ENCODE results near the gene PCSK1N.
"Not testable (repeated sequence)": the region's sequence is repeated elsewhere in the genome, so short reads cannot be mapped to it uniquely, and the experiment has no call there.

The PCSK1N gene

GRCh38 chrX:48835524-48836329 lies at the start of gene PCSK1N:
Gene PCSK1N (minus strand): TSS chrX:48835610. CDS start chrX:48835532, 78 bp downstream.
- DNase-seq (ENCODE audit: low spot score) = peak; percentile 26

- no peak for DNase-seq (ENCODE audit: low spot score)
Measured at GRCh38 chrX:48883729-48884128, 48.3 kb upstream of the PCSK1N start.

GRCh38 chrX:48876944-48877343 lies 41.5 kb upstream of the PCSK1N start:
- not testable (repeated sequence) for DNase-seq (ENCODE audit: low spot score)

GRCh38 chrX:48872017-48872416 lies 36.6 kb upstream of the PCSK1N start:
- DNase-seq (ENCODE audit: low spot score) = not testable (repeated sequence)

GRCh38 chrX:48864210-48864609 lies 28.8 kb upstream of the PCSK1N start:
- no peak for DNase-seq (ENCODE audit: low spot score)

GRCh38 chrX:48854898-48855297 lies 19.5 kb upstream of the PCSK1N start:
- no peak for DNase-seq (ENCODE audit: low spot score)

- not testable (repeated sequence) for DNase-seq (ENCODE audit: low spot score)
Measured at GRCh38 chrX:48854121-48854804, 18.9 kb upstream of the PCSK1N start.

- DNase-seq (ENCODE audit: low spot score) = not testable (repeated sequence)
Measured at GRCh38 chrX:48853494-48853893, 18.1 kb upstream of the PCSK1N start.

GRCh38 chrX:48852857-48853256 lies 17.4 kb upstream of the PCSK1N start:
- DNase-seq (ENCODE audit: low spot score) = no peak

- no peak for DNase-seq (ENCODE audit: low spot score)
Measured at GRCh38 chrX:48848847-48849246, 13.4 kb upstream of the PCSK1N start.

GRCh38 chrX:48839686-48840085 lies 4.3 kb upstream of the PCSK1N start:
- DNase-seq (ENCODE audit: low spot score) = no peak

- peak; percentile 4 for DNase-seq (ENCODE audit: low spot score)
Measured at GRCh38 chrX:48834383-48834709, 1.1 kb downstream of the PCSK1N start.

- no peak for DNase-seq (ENCODE audit: low spot score)
Measured at GRCh38 chrX:48833542-48834138, 1.8 kb downstream of the PCSK1N start.

GRCh38 chrX:48831909-48832291 lies 3.5 kb downstream of the PCSK1N start:
- DNase-seq (ENCODE audit: low spot score) = no peak

GRCh38 chrX:48831136-48831908 lies 4.1 kb downstream of the PCSK1N start:
- DNase-seq (ENCODE audit: low spot score) = no peak

- no peak for DNase-seq (ENCODE audit: low spot score)
Measured at GRCh38 chrX:48829016-48829735, 6.2 kb downstream of the PCSK1N start.

- no peak for DNase-seq (ENCODE audit: low spot score)
Measured at GRCh38 chrX:48827654-48827968, 7.8 kb downstream of the PCSK1N start.

GRCh38 chrX:48826876-48827653 lies 8.3 kb downstream of the PCSK1N start:
- no peak for DNase-seq (ENCODE audit: low spot score)

GRCh38 chrX:48826135-48826875 lies 9.1 kb downstream of the PCSK1N start, which contains the start of gene ERAS:
Gene ERAS (plus strand): TSS chrX:48826513. CDS start chrX:48829124, 2,611 bp downstream.
- DNase-seq (ENCODE audit: low spot score) = no peak

- DNase-seq (ENCODE audit: low spot score) = no peak
Measured at GRCh38 chrX:48824066-48824465, 11.3 kb downstream of the PCSK1N start.
